GM12878 (cell line): ENCODE results near the gene ANO6. TPM values are rescaled to one million over a fixed set of nuclear protein-coding genes. Genes with fewer than 3 reads are reported as not detected.

Experiments used
- ATAC-seq: fragments of 200-7000 bp; cut with Tn5 transposase; 3 replicates; pipeline ENCODE4 v1.9.1; 2020; ENCODE audit warnings: mild to moderate bottlenecking, moderate library complexity
- BruUV-seq: library from RNA; stranded (reverse); fragments of 400-500 nt; replicated peaks from 2 replicates; lab custom pipeline; 2021; lab: Mats Ljungman, UMichigan
- CTCF ChIA-PET: fragments of 300-600 bp; sonication (Branson Sonifier 250); formaldehyde crosslinking; extraction: SDS; loops from one replicate; lab custom pipeline; 2021; ENCODE audit warnings: inconsistent platforms; lab: Yijun Ruan, JAX
- POLR2A ChIA-PET: fragments of 350-600 bp; formaldehyde crosslinking; extraction: SDS; loops from one replicate; lab custom pipeline; 2021; ENCODE audit warnings: inconsistent platforms; lab: Charles Lee
- RAD21 ChIA-PET: fragments of 300-600 bp; sonication (Branson Sonifier 250); formaldehyde crosslinking; loops from one replicate; lab custom pipeline; 2023; ENCODE audit warnings: antibody characterized with exemption; ENCODE audit not compliant: unreplicated experiment; lab: Charles Lee
- SMC1A ChIA-PET: fragments of 300-600 bp; sonication (Branson Sonifier 250); formaldehyde crosslinking; loops from one replicate; lab custom pipeline; 2023; ENCODE audit not compliant: unreplicated experiment, uncharacterized antibody; lab: Charles Lee
- DNase-seq: peaks from one replicate; pipeline ENCODE4 v3.0.0-alpha.2; 2011; ENCODE audit warnings: low read depth, low spot score
- FAIRE-seq: peaks from 3 replicates; lab custom pipeline; 2011; peaks lifted over from hg19 to GRCh38; lab: Jason Lieb, UNC
- H2AFZ ChIP-seq: 2 replicates; pipeline ENCODE4 v1.6.0; 2011; ENCODE audit warnings: low read depth, low read length, control low read depth; ENCODE audit not compliant: control insufficient read depth
- H3K27ac ChIP-seq: 2 replicates; pipeline ENCODE4 v1.5.1; 2011; ENCODE audit warnings: control low read depth; ENCODE audit not compliant: control insufficient read depth, insufficient read depth
- H3K27me3 ChIP-seq, 2 experiments: replicated peaks in 1 of 2; 2 replicates each; pipeline versions ENCODE4 v1.6.0 to v1.6.1; 2011; ENCODE audit warnings: low read length in 1 of 2; ENCODE audit not compliant: control insufficient read depth in 2 of 2, insufficient read depth in 2 of 2
- H3K36me3 ChIP-seq, 2 experiments: 2 replicates each; pipeline ENCODE4 v1.5.1; 2011; ENCODE audit warnings: low read length in 1 of 2; ENCODE audit not compliant: control insufficient read depth in 2 of 2, insufficient read depth in 2 of 2
- H3K4me1 ChIP-seq: 2 replicates; pipeline ENCODE4 v1.6.1; 2011; ENCODE audit warnings: mild to moderate bottlenecking, low read length, moderate library complexity, mixed read lengths; ENCODE audit not compliant: control insufficient read depth, insufficient read depth
- H3K4me2 ChIP-seq: 2 replicates; pipeline ENCODE4 v1.6.0; 2011; ENCODE audit warnings: control low read depth; ENCODE audit not compliant: control insufficient read depth, insufficient read depth
- H3K4me3 ChIP-seq: fragments of 200-600 bp; sonication (generic); 2 replicates; pipeline ENCODE4 v1.5.1; 2016
- H3K79me2 ChIP-seq: 2 replicates; pipeline ENCODE4 v1.6.0; 2011; ENCODE audit warnings: low read length; ENCODE audit not compliant: control insufficient read depth, insufficient read depth
- H3K9ac ChIP-seq: 2 replicates; pipeline ENCODE4 v1.8.0; 2011; ENCODE audit warnings: low read length, control low read depth, mixed read lengths; ENCODE audit not compliant: control insufficient read depth, insufficient read depth
- H3K9me3 ChIP-seq: replicated peaks from 3 replicates; pipeline ENCODE4 v1.5.1; 2011; ENCODE audit warnings: mild to moderate bottlenecking, low read length; ENCODE audit not compliant: control insufficient read depth, insufficient read depth
- H4K20me1 ChIP-seq: 2 replicates; pipeline ENCODE4 v1.6.0; 2011; ENCODE audit not compliant: control insufficient read depth, insufficient read depth
- CBFB ChIP-seq: IDR thresholded peaks from 2 replicates; pipeline ENCODE4 v1.6.1; 2016; ENCODE audit warnings: antibody characterized with exemption, low read depth
- CBX3 ChIP-seq: fragments of 200-600 bp; sonication (generic); IDR thresholded peaks from 2 replicates; pipeline ENCODE4 v1.6.1; 2016; ENCODE audit warnings: low read depth, borderline replicate concordance
- CREM ChIP-seq: IDR thresholded peaks from 2 replicates; pipeline ENCODE4 v1.6.1; 2014; ENCODE audit warnings: antibody characterized with exemption, low read depth
- EED ChIP-seq: sonication (generic); IDR thresholded peaks from 2 replicates; pipeline ENCODE4 v1.6.1; 2016; ENCODE audit warnings: antibody characterized with exemption, low read depth
- IKZF1 ChIP-seq: fragments of 450-650 bp; conservative IDR thresholded peaks from 2 replicates; pipeline ENCODE4 v1.6.1; 2017; ENCODE audit warnings: antibody characterized with exemption, mild to moderate bottlenecking
- IKZF2 ChIP-seq, 2 experiments: fragments of 450-650 bp; IDR thresholded peaks; 2 replicates each; pipeline ENCODE4 v1.6.1; 2017; ENCODE audit warnings: mild to moderate bottlenecking in 2 of 2, moderate library complexity in 2 of 2
- KDM1A ChIP-seq: fragments of 200-600 bp; sonication (generic); IDR thresholded peaks from 2 replicates; pipeline ENCODE4 v1.6.1; 2016; ENCODE audit warnings: borderline replicate concordance
- MEF2B ChIP-seq: fragments of 450-650 bp; IDR thresholded peaks from 2 replicates; pipeline ENCODE4 v1.6.1; 2018; ENCODE audit warnings: mild to moderate bottlenecking, moderate library complexity; ENCODE audit not compliant: partially characterized antibody, poor library complexity, severe bottlenecking
- MXI1 ChIP-seq: fragments of 150-350 bp; IDR thresholded peaks from 2 replicates; pipeline ENCODE4 v1.6.1; 2011; ENCODE audit warnings: low read depth, mild to moderate bottlenecking, inconsistent platforms, low read length, improper control_type of control experiment
- NKRF ChIP-seq: fragments of 450-650 bp; conservative IDR thresholded peaks from 2 replicates; pipeline ENCODE4 v1.6.1; 2017; ENCODE audit warnings: mild to moderate bottlenecking, moderate library complexity
- PAX5 ChIP-seq: IDR thresholded peaks from 2 replicates; pipeline ENCODE4 v1.6.1; 2011; ENCODE audit warnings: low read depth, low read length, borderline replicate concordance
- PML ChIP-seq: IDR thresholded peaks from 2 replicates; pipeline ENCODE4 v1.6.1; 2012; ENCODE audit warnings: low read length, inconsistent platforms
- POLR2A ChIP-seq: IDR thresholded peaks from 2 replicates; pipeline ENCODE4 v1.6.1; 2011; ENCODE audit warnings: low read depth, mild to moderate bottlenecking, low read length
- RAD51 ChIP-seq: fragments of 450-650 bp; IDR thresholded peaks from 2 replicates; pipeline ENCODE4 v1.6.1; 2016; ENCODE audit warnings: moderate library complexity, mild to moderate bottlenecking, inconsistent platforms
- RCOR1 ChIP-seq: conservative IDR thresholded peaks from 2 replicates; pipeline ENCODE4 v1.6.1; 2012; ENCODE audit warnings: low read depth, low read length, improper control_type of control experiment
- RELB ChIP-seq: fragments of 450-650 bp; IDR thresholded peaks from 2 replicates; pipeline ENCODE4 v1.6.1; 2017; ENCODE audit warnings: low read depth, mild to moderate bottlenecking, moderate library complexity
- SMAD1 ChIP-seq: fragments of 450-650 bp; IDR thresholded peaks from 2 replicates; pipeline ENCODE4 v1.6.1; 2018; ENCODE audit warnings: mild to moderate bottlenecking, low read depth; ENCODE audit not compliant: partially characterized antibody
- SUZ12 ChIP-seq: fragments of 200-600 bp; sonication (generic); IDR thresholded peaks from one replicate; pipeline ENCODE4 v1.6.1; 2018; ENCODE audit warnings: antibody characterized with exemption, mild to moderate bottlenecking; ENCODE audit not compliant: unreplicated experiment
- ZNF24 ChIP-seq: fragments of 450-650 bp; IDR thresholded peaks from 2 replicates; pipeline ENCODE4 v1.6.1; 2017; ENCODE audit warnings: antibody characterized with exemption, mild to moderate bottlenecking
- ZNF384 ChIP-seq: IDR thresholded peaks from 2 replicates; pipeline ENCODE4 v1.6.1; 2012; ENCODE audit warnings: low read depth, mild to moderate bottlenecking, low read length, improper control_type of control experiment, borderline replicate concordance
- WGBS: methylation state at CpG from one replicate; pipeline ENCODE4 v1.1.6; 2016; ENCODE audit warnings: low lambda C conversion rate; ENCODE audit not compliant: insufficient replicate concordance, insufficient coverage; ENCODE audit errors: missing lambda C conversion rate; 5-methylcytosine and 5-hydroxymethylcytosine counted together
- in situ Hi-C: fragments of 300-500 bp; cut with MboI; formaldehyde crosslinking; loops from 9 replicates; pipeline ENCODE4 v1.14.3; 2018; ENCODE audit warnings: mixed read lengths
- intact Hi-C: fragments of 100-400 bp; cut with micrococcal nuclease; formaldehyde crosslinking; loops from one replicate; pipeline ENCODE4 v1.14.2; 2022; ENCODE audit not compliant: unreplicated experiment
- polyA plus RNA-seq, 11 experiments: library from polyadenylated mRNA; depleted of rRNA in 4 of 11; unstranded in 6 of 11; stranded (reverse) in 5 of 11; fragments of >200 nt; fragmentation: Nextera tagmentation in 4 of 11; fragmentation: Illumina TruSeq in 1 of 11; extraction: Ambion mirVana in 4 of 11; extraction: Trizol in 1 of 11; gene quantifications; 1 replicate in 1 of 11; 2 replicates in 10 of 11; pipeline versions ENCODE4 v1.2.1 to v1.2.3, GENCODE V29; 2011 to 2016; ENCODE audit warnings: inconsistent platforms in 2 of 11, missing spikeins in 2 of 11, low read depth in 1 of 11
- total RNA-seq, 4 experiments: library from RNA; depleted of rRNA in 3 of 4; stranded (reverse); fragments of >200 nt in 3 of 4; fragmentation: Illumina TruSeq in 1 of 4; extraction: Trizol in 1 of 4; gene quantifications; 2 replicates each; pipeline versions ENCODE4 v1.2.1 to v1.2.3, GENCODE V29; 2013 to 2021

The ANO6 gene
- total and polyA plus RNA-seq, 10 of the 15 experiments (the other 5 are each of a cell fraction or from before 2014, with no cell fraction given), result 4.6 to 30.3 (median 26.0) TPM

- peak; percentile 51 for DNase-seq
- H3K27me3 ChIP-seq, result no peaks in the 10 kb centered on the region
- H3K36me3 ChIP-seq, result peaks cover 0 to 3% of the 10 kb centered on the region in 2 experiments; a peak in 1 of 4 replicates
- peaks cover 39% of the 10 kb centered on the region for H3K79me2 ChIP-seq
- no peak overlapping the region for H2AFZ ChIP-seq
- in situ Hi-C loops (no loop called here), intact Hi-C loops (no loop called here)
- peak; percentile 79 for ATAC-seq
- H3K4me3 ChIP-seq, result peak overlapping the region; percentile 38; the same call in 1 of the 2 replicates
- POLR2A ChIA-PET, result interaction anchor here (1.0 to 1.5 kb wide), 3 partner anchors 9 to 24 kb away, joined by 3 to 5 read pairs (median 4); no protein-coding TSS in a partner anchor
- H3K4me2 ChIP-seq, result peak overlapping the region; percentile 26
- H3K4me1 ChIP-seq, result peaks cover 40% of the 10 kb centered on the region
- no peak overlapping the region for H3K9ac ChIP-seq
- BruUV-seq, result no TSS peak
- no peaks in the 10 kb centered on the region; the same call in 2 of the 3 replicates for H3K9me3 ChIP-seq
- RAD21 ChIA-PET, result interaction anchor here (0.9 to 1.5 kb wide), 5 partner anchors 12 to 57 kb away, joined by 3 to 7 read pairs (median 4); no protein-coding TSS in a partner anchor
- H4K20me1 ChIP-seq, result no peaks in the 10 kb centered on the region
- H3K27ac ChIP-seq, result peak overlapping the region; percentile 66
- WGBS, result 43% methylated on average over 6 of the region's 6 CpGs
- CTCF ChIA-PET, result interaction anchor here (1.1 to 2.1 kb wide), 4 partner anchors 9 to 18 kb away, joined by 5 to 6 read pairs (median 5); partner anchors contain the start of gene ANO6
- no peak for FAIRE-seq
- SMC1A ChIA-PET, result interaction anchor here (0.6 to 2.0 kb wide), 9 partner anchors 9 to 104 kb away, joined by 3 to 9 read pairs (median 5); partner anchors contain the start of gene ANO6
- TF ChIP-seq CREM (no peak), ZNF24 (no peak), EED (peak; percentile 78), MEF2B (peak; percentile 68), RELB (peak; percentile 64), RCOR1 (no peak), NKRF (no peak), CBX3 (no peak), RAD51 (no peak), SUZ12 (no peak), MXI1 (no peak), POLR2A (no peak), KDM1A (no peak), IKZF1 (peak; percentile 57), PML (no peak), ZNF384 (no peak), PAX5 (no peak), IKZF2 (IDR thresholded peaks at IDR 0.05) (peak; percentile 49 to 62; a peak in 3 of 4 replicates), CBFB (no peak), SMAD1 (no peak)
Measured at GRCh38 chr12:45232756-45233372, 17.0 kb downstream of the ANO6 start.
